ENCODE data around the gene RB1. TPM values are rescaled to one million over a fixed set of nuclear protein-coding genes. Genes with fewer than 3 reads are reported as not detected.

The RB1 gene
- total and polyA plus RNA-seq, 2 donors (not counting 3 experiments of a cell fraction or from before 2014, with no cell fraction given): 8.0 to 41.2 TPM

DNA sequence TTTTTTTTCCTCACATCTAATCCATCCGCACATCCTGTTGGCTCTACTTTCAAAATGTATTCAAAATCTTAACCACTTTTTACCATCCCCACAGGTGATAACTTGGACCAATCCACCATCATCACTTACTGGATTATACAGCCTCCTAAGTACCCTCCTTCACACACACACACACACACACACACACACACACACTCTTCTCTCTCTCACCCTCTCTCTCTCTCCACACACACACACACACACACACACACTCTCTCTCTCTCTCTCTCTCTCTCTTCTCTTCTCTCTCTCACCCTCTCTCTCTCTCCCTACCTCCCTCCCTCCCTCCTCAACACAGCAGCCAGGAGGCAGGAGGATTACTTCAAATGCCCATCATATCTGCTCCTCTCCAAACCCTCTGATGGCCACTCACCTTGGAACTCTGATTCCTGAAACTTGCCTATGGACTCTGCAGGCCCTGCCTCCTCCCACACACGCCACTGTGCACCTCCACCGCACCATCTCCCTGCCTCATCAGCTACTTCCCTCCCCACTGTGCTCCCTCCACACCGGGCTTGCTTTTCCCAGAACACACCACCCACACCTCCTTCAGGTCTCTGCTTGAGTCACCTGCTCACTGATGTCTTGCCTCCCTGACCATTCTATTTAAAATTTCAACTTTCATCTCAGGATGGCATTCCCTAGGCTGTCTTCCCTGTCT lies 189.7 kb downstream of the RB1 start:
- dilution Hi-C loops (cut with MboI; ENCODE audit: extremely low pct_ligation_motif_present, low sequenced_read_pairs): no loop called here
- peaks cover 50% of the 10 kb centered on the region for H3K4me1 ChIP-seq (ENCODE audit: control insufficient read depth, extremely low read depth, insufficient read depth, low read length)
- ChIA-PET POLR2A (interaction anchor here (1.2 kb wide), 1 partner anchor 39 kb away, joined by 3 read pairs; the partner anchor contains the start of gene RCBTB2), CTCF (interaction anchor here (1.7 to 1.8 kb wide), 2 partner anchors 39 to 87 kb away, joined by 4 to 9 read pairs; partner anchors contain the start of gene RCBTB2)
- no peak for TF ChIP-seq JUN (IDR thresholded peaks at IDR 0.05; ENCODE audit: borderline replicate concordance, insufficient read depth, insufficient read length, low read depth)
- TF ChIP-seq, protein P1, sequence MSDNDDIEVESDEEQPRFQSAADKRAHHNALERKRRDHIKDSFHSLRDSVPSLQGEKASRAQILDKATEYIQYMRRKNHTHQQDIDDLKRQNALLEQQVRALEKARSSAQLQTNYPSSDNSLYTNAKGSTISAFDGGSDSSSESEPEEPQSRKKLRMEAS (IDR thresholded peaks at IDR 0.05; ENCODE audit: insufficient read depth, insufficient read length): no peak
- no peak for TF ChIP-seq EZH2 (IDR thresholded peaks at IDR 0.05; ENCODE audit: borderline replicate concordance, low read depth, low read length, severe bottlenecking)
- TF ChIP-seq FOS (IDR thresholded peaks at IDR 0.05; ENCODE audit: borderline replicate concordance, insufficient read depth, low read length): no peak
- TF ChIP-seq MYC (IDR thresholded peaks at IDR 0.05; ENCODE audit: low read depth, low read length): no peak
- TF ChIP-seq, protein P2, sequence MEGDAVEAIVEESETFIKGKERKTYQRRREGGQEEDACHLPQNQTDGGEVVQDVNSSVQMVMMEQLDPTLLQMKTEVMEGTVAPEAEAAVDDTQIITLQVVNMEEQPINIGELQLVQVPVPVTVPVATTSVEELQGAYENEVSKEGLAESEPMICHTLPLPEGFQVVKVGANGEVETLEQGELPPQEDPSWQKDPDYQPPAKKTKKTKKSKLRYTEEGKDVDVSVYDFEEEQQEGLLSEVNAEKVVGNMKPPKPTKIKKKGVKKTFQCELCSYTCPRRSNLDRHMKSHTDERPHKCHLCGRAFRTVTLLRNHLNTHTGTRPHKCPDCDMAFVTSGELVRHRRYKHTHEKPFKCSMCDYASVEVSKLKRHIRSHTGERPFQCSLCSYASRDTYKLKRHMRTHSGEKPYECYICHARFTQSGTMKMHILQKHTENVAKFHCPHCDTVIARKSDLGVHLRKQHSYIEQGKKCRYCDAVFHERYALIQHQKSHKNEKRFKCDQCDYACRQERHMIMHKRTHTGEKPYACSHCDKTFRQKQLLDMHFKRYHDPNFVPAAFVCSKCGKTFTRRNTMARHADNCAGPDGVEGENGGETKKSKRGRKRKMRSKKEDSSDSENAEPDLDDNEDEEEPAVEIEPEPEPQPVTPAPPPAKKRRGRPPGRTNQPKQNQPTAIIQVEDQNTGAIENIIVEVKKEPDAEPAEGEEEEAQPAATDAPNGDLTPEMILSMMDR (IDR thresholded peaks at IDR 0.05; ENCODE audit: extremely low read depth in 1 of 2, insufficient read depth in 1 of 2, low read depth in 1 of 2, low read length in 2 of 2): no peak
- no peak for TF ChIP-seq POLR2AphosphoS5 (IDR thresholded peaks at IDR 0.05; ENCODE audit: insufficient read depth, low read depth, low read length)
- TF ChIP-seq POLR2A (IDR thresholded peaks at IDR 0.05; ENCODE audit: low read depth, low read length): no peak
- no peak for TF ChIP-seq GATA2 (IDR thresholded peaks at IDR 0.05; ENCODE audit: insufficient read depth, insufficient read length, low read depth, low read length)
- H3K27me3 ChIP-seq (ENCODE audit: control insufficient read depth in 2 of 2, insufficient read depth in 2 of 2, low read length in 2 of 2): no peaks in the 10 kb centered on the region
- BruUV-seq (replicated peaks): no TSS peak
- no peaks in the 10 kb centered on the region for H3K9me3 ChIP-seq (replicated peaks; ENCODE audit: control insufficient read depth, insufficient read depth, low read length)
- no peak overlapping the region for H3K4me3 ChIP-seq (replicated peaks in 1 of 3; ENCODE audit: insufficient read depth in 1 of 3, low read depth in 1 of 3, low read length in 3 of 3)
- no peaks in the 10 kb centered on the region for H3K36me3 ChIP-seq (ENCODE audit: control insufficient read depth in 2 of 2, extremely low read depth in 1 of 2, insufficient read depth in 2 of 2, low read length in 2 of 2)
- intact Hi-C loops (cut with micrococcal nuclease): no loop called here
- peak overlapping the region; percentile 54 for H3K27ac ChIP-seq (ENCODE audit: insufficient read depth, low read depth, low read length)
- H3K9ac ChIP-seq (replicated peaks; ENCODE audit: extremely low read depth, insufficient read depth, low read length): no peak overlapping the region
- no peak for FAIRE-seq
- no peak overlapping the region for H2AFZ ChIP-seq (ENCODE audit: low read depth, low read length)
- H3K79me2 ChIP-seq (ENCODE audit: control insufficient read depth, insufficient read depth, low read length): no peaks in the 10 kb centered on the region
- H4K20me1 ChIP-seq (replicated peaks; ENCODE audit: control insufficient read depth, extremely low read depth, insufficient read depth, low read length): no peaks in the 10 kb centered on the region
- DNase-seq (ENCODE audit: low read depth, low spot score): peak; percentile 28
- H3K4me2 ChIP-seq (ENCODE audit: insufficient read depth, low read length): peak overlapping the region; percentile 88
- no peaks in the 10 kb centered on the region for H3K9me1 ChIP-seq (replicated peaks; ENCODE audit: control insufficient read depth, extremely low read depth, insufficient read depth, low read length)

Data from endothelial cell of umbilical vein (primary cell).